ENCODE data around the gene BRAP.

- TF ChIP-seq, protein P1, sequence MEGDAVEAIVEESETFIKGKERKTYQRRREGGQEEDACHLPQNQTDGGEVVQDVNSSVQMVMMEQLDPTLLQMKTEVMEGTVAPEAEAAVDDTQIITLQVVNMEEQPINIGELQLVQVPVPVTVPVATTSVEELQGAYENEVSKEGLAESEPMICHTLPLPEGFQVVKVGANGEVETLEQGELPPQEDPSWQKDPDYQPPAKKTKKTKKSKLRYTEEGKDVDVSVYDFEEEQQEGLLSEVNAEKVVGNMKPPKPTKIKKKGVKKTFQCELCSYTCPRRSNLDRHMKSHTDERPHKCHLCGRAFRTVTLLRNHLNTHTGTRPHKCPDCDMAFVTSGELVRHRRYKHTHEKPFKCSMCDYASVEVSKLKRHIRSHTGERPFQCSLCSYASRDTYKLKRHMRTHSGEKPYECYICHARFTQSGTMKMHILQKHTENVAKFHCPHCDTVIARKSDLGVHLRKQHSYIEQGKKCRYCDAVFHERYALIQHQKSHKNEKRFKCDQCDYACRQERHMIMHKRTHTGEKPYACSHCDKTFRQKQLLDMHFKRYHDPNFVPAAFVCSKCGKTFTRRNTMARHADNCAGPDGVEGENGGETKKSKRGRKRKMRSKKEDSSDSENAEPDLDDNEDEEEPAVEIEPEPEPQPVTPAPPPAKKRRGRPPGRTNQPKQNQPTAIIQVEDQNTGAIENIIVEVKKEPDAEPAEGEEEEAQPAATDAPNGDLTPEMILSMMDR (conservative IDR thresholded peaks at IDR 0.05): no peak
- TF ChIP-seq ZFX (IDR thresholded peaks at IDR 0.05): no peak
These were observed 19.9 kb upstream of the BRAP start for GRCh38 chr12:111705672-111706071.
